HG02798 (cell line): ENCODE measurements around the gene CTNNBIP1.

Experiments used
- ATAC-seq: cut with Tn5 transposase; IDR thresholded peaks from one replicate; pipeline ENCODE4 v1.9.1; 2021; ENCODE audit warnings: mild to moderate bottlenecking; ENCODE audit not compliant: unreplicated experiment, poor library complexity

CTNNBIP1 gene

DNA sequence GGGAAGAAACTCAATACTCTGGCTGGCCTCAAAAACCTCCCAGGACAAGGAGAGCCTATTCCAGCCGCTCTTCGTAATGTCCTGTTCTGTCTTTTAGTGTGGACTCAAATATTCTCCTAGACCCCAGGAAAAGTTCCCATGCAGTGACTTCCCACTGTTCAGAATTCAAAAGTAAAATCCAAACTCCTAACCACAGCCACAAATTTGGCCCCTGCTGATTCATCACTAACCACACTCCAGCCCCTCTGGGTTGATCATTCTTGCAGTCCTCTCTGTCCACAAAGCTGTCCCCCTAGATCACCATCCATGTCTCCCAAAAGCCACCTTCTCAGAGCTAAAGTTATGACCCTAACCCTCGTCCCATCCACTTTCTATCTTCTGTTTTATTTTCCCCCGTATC, 5.1 kb downstream of the CTNNBIP1 start:
- no peak for ATAC-seq

DNA sequence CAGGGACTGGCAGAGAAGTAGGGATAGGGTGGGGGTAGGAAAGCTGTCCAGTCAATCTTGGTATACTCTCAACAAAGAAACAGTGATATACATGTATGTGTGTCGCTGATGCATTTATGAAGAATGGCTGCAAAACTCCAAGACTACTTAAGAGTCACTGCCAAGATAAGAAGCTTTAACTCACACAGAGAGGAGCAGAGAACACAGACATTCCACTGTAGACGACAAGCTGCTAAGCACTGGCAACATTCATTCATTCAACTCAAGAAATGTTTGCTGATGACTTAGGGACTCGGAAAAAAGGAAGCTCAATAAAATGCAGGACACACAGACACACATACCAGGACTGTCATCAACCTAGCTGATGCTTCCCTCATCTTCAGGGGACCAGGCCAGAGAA, 5.5 kb downstream of the CTNNBIP1 start:
- no peak for ATAC-seq

DNA sequence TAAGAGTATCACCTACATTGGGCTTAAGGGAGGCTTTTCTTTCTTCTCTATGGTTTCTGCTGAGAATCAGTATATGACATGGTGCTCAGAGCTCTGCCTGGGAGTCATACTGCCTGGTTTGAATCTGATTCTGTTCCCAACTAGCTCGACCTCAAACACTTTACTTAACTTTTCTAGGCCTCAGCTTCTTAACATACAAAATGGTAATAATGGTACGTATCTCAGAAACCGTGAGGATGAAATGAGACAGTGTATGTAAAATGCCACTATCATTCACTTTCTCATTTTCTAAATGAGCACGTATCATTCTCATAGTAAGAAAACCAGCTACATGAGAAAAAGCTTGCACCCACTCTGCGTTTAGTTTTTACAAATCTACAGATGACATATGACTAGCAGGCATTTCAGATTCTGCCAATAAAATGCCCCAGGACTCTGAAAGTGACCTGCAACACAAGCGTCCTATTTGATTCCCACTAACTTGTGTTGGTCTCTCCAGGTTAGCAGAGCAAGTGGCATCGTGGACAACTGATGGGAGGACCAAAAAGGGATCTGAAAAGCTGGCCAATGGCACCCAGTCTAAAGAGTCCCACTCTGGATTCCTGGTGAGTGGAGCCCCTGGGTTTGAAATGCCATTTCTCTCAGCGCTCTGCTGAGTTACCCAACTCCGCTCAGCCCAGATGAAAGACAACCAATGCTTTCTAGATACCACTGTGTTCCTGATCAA, 6.1 kb downstream of the CTNNBIP1 start:
- ATAC-seq, result no peak

DNA sequence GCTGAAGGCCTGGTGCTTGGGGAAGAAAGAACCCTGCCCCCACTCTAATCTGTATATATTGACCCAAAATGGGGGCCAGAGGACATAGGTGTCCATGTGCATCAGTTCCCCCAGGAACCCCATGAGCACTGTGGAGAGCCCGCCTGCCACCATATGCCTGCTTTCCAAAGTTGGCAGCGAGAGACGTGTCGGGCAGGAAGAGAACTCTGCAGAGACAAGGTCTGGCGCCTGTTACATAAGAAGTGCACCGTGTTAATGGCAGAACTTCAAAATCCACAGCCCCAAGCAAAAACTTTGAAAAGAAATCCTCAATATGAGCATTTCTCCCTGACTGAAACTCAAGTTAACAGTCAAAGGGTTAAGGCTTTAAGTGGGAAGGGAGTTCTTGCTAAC, 8.0 kb downstream of the CTNNBIP1 start:
- ATAC-seq, result no peak

DNA sequence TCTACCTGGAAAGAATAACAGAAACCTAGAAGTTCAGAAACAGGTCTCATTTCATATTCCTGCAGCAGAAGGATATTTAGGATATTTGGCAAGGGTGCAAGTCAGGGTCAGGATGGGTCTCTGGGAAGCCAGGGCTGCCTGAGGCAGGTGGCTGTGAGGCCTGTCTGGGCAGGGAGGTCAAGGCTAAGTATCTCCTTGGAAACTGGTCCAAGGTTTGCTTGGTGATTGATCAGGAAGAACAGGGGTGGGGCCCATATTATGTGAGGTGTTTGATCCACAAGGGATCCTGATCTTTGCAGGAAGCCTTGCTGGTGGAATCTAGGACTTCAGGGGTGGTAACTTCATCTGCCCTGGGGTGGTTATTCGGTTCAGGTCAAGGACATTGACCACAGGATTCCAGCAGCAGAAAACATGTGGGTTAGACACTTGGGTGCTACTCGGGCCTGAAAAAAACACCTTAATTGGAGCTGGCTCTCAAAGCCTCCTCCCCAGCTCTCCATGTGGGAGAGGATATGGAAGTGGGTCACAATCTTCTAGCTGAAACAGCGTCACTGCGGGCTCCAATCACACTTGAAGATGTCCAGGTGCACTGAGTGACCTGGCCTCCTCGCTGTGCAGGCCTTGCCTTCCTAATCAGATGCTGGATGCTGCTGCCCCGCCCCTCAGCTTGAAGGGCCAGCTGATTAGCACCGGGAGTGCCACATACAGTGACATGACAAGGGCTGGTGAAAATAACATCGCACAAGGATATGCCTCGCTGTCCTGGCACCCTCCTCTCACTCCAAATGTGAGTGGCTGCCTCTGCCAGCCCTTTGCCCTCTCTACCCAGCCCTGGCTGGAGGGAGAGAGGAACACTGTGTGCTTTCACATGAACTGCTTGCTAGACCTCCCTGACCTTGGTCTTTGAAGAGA, 8.7 kb downstream of the CTNNBIP1 start:
- no peak for ATAC-seq

DNA sequence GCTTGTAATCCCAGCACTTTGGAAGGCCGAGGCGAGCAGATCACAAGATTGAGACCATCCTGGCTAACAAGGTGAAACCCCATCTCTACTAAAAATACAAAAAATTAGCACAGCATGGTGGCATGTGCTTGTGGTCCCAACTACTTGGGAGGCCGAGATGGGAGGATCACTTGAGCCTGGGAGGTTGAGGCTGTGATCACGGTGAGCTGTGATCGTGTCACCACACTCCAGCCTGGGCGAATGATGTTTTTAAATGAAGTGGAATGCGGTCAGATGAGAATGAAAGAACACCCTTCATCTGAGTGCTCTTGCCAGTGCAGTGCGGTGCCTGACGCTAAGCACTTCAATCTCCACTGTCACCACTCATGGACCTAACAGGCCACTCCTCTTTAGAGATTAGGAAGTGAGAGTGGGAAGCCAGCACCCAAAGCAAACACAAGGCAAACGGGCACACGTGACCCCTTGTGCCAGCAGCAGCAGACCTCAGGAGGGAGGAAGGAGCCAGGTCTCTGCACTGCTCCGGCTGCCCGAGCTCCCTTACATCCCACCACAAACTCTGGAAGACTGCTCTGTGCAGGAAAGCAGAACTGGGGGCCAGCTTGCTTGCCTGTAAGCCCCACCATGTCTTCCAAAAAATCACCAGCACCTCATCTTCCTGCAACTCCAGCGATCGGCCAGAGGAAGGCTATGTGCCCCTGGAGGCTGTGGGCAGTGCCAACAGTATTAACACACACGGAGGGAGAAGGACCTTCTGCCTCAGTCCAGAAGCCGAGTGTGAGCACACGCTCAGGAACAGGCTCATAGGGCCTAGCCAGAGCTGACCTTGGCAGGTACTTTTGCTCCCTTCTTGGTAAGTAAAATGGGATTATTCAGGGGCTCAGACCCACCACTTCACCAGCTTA, 9.7 kb downstream of the CTNNBIP1 start:
- no peak for ATAC-seq

DNA sequence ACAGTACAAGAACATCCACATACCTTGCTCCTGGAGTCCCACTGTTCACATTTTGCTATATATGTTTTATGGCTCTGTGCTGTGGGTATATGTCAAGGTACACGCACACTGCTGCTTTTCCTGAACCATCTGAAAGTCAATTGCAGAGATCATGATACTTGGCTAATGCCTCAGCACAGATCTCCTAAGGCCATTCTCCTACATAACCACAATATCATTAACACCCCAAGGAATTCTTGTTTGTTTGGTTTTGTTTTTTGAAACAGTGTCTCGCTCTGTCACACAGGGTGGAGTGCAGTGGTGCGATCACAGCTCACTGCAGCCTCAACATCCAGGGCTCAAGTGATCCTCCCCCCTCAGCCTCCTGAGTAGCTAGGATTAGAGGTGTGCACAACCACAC, 16.0 kb downstream of the CTNNBIP1 start:
- ATAC-seq, result no peak

DNA sequence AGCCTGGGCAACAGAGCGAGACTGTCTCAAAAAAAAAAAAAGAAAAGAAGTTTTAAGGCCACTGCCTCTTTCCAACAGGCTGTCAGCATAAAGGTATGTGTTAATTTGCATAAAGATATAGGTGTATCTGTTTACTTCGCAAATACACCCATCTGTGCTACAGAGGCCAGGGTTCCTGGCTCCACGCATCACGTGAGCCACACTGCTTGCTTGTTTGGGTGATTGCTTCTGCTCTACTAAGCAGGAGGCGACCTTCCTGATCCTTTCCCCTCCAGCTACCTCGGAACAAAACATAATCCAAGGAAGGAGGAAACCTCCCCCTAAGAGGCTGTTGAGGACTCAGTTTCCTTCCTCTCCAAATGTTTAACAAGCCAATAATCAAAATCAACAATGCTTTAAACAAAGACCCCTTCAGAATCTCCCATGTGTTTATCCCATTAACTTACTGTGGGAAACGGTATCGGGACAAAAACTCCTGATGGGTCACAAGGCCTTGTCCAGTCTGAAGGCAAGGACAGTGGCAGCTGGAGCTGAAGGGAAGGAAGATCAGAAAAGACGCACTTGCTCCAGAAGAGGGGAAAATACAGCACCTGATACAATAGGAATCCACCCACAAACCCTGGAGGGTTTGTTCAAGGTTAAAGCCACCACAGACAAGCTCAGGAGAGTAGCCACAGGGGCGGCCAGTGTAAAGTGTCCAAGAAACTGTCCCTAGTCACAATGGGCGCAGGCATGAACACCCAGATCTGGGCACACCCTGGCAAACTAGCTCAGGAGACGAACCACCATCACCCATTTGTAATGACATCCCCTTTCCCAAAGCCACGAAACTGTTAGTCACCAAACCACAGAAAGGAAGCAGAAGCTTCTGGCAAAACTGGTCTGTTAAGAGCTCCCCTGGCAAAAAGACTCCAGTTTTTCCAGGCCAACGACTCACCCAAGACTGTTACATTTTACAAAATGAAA, 17.2 kb downstream of the CTNNBIP1 start:
- ATAC-seq, result no peak

DNA sequence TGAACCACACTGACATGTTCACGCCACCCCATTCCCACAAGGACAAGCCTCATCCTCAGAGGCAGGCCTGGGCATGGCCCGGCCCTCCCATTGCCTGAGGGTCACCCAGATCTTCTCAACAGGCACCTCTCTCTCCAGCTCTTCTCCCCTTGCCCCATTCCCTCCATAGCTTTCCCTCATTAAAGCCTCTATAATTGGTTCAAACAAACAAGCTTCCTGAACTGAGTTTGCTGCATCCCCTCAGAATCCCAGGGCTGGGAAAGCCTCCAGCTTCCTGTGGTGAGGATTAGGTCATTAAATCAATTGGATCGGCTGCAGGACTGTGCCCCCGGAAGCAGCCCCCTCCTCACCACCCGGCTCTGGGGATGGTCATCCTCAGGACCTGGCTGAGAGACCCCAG, 18.9 kb downstream of the CTNNBIP1 start:
- ATAC-seq, result no peak

DNA sequence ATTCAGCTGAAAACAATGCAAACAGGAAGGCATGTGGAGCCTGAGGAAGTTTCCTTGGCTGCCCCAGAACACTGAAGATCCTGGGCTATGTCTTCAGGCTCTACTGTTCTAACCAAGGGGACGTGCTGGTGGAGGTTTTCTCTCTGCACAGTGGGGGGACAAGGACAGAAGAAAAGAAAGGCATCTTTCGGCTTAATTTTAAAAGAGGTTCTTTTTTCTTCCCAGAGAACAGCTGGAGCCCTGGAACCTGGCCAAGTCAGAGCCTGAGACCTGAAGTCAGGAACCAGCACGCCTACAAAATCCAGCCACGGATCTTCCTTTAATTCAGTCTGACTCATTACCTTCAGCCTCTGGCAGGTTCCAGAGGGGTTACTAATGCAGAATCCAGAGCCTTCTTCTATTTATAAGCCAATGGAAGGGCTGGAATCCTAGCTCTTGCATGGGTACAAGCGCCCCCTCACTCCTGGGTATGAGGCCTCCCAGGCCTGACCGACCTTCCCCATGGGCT, 19.8 kb downstream of the CTNNBIP1 start:
- no peak for ATAC-seq

DNA sequence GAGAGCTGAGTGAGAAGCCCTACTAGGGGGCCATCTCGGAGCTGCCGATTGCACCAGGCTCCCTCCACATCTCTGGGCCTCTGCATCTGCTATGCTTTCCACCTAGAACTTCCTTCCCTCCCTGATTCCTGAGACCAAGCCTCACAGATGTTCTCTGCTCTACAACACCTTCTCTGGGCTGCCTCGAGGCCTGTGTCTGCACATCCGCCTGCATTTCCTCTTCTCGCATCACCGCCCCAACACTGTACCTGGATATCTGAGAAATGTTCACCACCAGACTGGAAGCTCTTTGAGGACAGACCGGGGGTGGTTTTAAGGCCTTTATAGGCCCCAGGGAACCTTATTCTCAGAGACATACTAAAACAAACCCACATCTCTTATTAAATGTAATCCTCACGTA, 20.7 kb downstream of the CTNNBIP1 start:
- ATAC-seq, result no peak

DNA sequence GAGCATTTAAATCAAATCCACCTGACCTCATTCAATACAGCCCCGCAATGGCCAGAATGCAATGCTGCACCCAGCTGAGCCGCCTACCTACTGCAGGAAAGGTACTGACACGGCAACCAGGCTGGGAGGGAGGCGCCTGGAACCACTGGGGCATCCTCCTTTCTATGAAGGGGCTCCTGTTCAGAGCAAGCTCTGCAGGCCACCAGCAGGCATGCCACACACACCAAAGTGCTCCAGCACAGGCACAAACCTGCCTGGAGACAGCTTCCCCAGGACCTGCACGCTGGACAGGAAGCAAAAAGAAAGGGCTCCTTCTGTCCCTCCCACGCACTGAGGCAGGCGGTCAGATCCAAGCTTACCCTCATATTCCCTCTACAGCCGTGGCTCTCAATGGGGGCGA, 21.2 kb downstream of the CTNNBIP1 start:
- ATAC-seq, result no peak

DNA sequence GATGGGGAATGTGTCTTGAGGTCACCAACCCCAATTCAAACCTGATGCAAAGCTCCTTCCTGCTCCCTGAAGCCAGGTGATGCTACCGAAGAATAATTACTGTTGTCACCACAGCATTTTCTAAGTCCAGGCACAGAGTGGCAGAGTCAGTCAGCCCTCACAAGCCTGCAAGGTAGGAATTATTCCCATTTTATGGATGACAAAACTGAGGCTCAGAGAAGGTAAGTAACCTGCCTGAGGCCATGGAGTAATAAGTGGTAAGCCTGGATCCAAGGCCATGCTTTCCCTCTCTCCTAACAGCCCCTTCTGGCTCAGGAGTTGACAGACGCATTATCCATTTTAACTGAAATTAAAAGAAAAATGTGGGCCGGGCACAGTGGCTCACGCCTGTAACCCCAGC, 23.0 kb downstream of the CTNNBIP1 start:
- ATAC-seq, result no peak

DNA sequence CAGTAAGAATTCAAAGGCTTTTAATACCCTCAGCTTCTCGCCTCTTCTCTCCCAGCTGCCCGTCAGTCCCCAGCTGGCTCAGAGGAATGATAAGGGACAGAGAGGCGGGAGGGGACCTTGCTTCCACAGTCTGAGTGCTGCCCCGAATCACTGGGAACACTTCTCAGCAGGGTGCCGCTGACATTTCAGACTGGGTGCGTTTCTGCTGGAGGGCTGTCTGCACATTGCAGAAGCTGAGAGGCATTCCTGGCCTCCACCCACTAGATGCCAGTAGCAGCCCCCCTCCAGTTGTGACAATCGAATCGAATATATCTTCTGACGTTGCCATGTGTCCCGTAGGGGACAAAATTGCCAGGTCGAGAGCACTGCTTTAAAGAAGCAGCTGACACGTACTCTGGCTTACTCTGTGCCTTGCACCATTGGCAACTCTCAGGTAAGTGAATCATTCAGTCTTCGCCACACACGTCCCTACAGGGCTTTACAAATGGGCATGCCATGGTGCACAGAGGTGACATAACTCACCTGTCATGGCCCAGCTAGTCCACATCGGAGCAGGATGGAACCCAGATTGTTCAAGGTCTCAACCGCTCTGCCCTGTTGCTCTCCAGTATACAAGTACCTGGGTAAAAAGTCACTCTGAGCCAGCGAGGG, 23.9 kb downstream of the CTNNBIP1 start:
- no peak for ATAC-seq

DNA sequence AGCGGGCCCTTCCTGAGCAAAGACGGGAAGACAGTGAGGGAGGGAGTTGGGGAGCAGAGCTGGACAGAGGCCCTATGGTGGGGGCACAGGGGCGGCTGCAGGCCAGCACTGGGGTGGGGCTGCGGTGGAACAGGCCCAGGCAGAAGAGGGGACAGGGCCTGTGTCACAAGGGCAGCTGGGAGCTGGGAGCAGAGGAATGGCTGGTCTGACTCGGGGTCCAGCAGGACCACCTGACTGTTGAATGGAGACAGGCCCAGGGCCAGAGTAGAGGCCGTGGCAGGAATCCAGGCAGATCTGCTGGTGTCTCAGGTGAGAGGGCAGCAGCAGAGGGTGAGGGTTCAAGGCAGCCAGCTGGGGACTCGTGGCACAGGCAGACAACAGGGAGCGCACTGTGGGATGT, 25.3 kb downstream of the CTNNBIP1 start:
- ATAC-seq, result no peak

DNA sequence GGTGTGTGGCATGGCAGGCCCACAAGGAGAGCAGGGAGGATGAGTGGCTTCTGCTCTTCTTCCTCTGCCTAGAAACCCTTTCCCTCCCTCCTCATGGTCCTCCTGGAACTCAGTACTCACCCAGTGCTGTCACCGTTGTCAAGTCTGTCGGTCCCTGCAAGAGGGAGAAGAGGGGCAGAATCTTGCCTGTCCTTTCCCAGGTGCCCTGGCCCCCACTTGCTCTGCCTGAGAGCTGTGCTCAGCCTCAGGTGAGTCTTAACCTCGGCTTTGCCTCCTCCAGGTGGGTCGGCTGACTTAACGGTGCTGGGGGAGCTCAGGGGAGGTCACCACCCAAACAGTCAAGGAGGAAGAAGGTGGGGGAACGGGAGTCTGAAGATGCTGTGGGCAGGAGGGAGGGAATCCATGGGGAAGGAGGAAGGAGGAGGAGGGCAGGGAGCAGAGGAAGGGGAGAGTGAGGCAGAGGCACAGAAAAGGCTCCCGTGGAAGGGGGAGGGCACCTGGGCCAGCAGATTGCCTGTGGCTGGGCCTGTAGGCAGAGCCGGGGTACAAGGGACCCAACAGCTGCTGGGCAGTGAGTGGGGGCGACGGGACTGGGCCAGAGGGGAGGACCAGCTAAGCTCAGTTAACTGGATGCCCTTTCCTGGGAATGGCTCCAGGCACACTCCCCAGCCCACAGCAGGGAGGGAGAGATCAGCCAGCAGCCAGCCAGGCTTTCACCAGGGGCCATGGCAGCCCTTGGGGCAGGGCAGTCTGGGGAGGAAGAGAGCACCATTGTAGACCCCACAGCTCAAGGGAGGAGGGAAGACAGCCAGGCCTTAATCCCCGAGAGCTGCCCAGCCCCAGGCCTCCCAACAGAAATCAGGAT, 26.3 kb downstream of the CTNNBIP1 start:
- ATAC-seq, result no peak

DNA sequence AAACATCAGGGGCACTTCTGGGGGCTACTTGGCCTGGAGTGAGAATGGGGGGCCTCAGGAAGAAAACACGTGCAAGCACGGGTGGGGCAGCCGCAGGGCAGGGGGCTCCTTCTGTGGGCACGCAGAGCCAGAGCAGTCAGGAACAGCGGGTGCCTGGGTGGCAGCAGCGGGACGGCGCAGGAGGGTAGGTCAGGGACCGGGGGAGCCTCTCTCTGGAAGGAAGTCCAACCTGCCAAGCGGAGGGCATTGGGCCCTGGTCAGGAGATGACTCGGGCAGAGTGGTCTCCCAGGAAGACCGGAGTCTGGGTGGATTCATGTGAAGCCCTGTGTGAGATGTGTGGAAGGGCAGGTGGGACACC, 27.1 kb downstream of the CTNNBIP1 start:
- no peak for ATAC-seq

DNA sequence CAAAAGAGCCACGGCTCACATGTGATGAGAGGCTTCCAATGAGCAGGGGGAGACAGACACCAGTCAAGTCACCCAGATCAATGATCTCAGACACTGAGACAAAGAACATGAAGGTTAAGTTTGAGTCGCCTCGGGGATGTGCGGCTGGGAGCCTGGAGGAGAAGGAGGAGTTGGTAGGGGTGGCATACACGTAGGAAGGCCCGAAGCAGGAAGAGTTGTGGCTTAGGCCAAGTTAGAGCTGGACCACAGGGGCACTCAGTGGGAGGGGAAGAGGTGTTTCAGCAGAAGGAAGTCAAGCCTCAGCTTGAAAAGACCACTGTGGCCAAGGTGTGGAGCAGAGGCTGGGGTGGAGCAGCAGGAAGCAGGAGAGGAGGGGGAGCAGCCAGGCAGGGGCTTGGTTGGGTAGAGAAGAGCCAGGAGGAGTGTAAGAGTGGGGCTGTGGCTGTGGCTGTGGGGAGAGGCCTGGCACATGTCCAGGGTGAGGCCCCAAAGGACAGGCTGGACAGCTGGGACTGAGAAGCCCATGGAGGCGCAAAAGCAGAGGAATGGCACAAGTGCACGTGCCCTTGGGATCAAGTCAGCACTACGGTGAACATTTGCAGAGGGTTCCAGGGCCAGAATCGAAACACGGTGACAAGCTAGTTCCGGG, 27.6 kb downstream of the CTNNBIP1 start:
- ATAC-seq, result no peak
